Skeletal muscle satellite cell (primary cell): Measurements from ENCODE around the gene CDC45.

ENCODE experiments used
- H3K27me3 ChIP-seq: 2 replicates; pipeline ENCODE4 v1.7.0; 2013; ENCODE audit warnings: low read length; ENCODE audit not compliant: control insufficient read depth, insufficient read depth
- H3K36me3 ChIP-seq: 2 replicates; pipeline ENCODE4 v1.7.0; 2013; ENCODE audit warnings: mild to moderate bottlenecking, control low read depth, low read length; ENCODE audit not compliant: insufficient read depth
- H3K4me1 ChIP-seq: 2 replicates; pipeline ENCODE4 v1.7.0; 2013; ENCODE audit warnings: low read length; ENCODE audit not compliant: control insufficient read depth, insufficient read depth
- H3K4me2 ChIP-seq: 2 replicates; pipeline ENCODE4 v1.7.0; 2013; ENCODE audit warnings: mild to moderate bottlenecking, low read length
- H3K4me3 ChIP-seq: 2 replicates; pipeline ENCODE4 v1.7.0; 2013; ENCODE audit warnings: low read length
- H3K9ac ChIP-seq: 2 replicates; pipeline ENCODE4 v1.7.0; 2013; ENCODE audit warnings: mild to moderate bottlenecking, low read depth, low read length, moderate library complexity
- H3K9me3 ChIP-seq: replicated peaks from 2 replicates; pipeline ENCODE4 v1.7.0; 2013; ENCODE audit warnings: mild to moderate bottlenecking, control low read depth, low read length

CDC45 gene

GRCh38 chr22:19565382-19566278 is 85.9 kb downstream of the CDC45 start:
- Histone ChIP-seq H3K4me3 (no peak overlapping the region), H3K27me3 (peaks cover 16% of the 10 kb centered on the region), H3K9me3 (no peaks in the 10 kb centered on the region), H3K36me3 (no peaks in the 10 kb centered on the region), H3K4me1 (peaks cover 25% of the 10 kb centered on the region), H3K9ac (no peak overlapping the region), H3K4me2 (no peak overlapping the region)

DNA sequence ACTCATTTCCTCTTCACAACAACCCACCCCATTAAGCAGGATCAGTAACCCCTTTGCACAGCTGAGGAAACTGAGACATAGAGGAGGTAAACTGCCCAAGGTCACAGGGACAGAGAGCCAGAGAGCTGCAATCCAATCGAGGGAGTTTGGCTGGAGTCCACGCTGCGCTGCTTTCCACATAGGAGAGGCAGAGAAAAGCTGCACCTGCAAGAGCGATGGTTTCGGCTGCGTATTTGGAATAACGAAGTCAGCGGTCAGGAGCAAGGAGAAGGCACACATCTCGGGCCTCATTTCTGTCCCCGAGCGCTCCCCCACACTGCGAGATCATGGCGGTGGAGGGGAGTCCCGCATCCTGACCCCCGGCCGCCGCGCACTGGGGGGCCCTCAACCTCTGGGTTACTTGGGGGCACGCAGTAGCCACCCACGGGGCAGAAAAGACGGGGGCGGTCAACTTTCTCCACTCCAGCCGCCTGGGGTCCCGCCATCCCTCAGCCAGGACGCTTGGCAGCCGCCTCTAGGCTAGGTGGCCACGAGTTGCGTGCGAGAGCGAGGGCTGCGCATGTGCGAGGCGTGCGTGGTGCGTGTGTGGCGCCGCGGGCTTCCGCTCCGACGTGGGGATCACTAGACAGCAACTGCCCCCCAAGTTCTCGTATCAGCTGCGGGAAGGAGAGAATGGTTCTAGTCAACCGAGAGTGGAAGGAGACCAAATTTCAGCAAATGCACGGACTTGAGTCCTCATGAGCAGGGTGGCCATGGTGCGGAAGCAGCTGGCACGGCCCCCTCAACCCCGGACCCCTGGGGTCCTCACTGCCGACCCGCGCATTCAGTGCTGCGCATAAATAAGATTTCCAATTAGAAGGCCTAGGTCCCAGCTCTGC is 86.8 kb downstream of the CDC45 start:
- H3K36me3 ChIP-seq, result no peaks in the 10 kb centered on the region

DNA sequence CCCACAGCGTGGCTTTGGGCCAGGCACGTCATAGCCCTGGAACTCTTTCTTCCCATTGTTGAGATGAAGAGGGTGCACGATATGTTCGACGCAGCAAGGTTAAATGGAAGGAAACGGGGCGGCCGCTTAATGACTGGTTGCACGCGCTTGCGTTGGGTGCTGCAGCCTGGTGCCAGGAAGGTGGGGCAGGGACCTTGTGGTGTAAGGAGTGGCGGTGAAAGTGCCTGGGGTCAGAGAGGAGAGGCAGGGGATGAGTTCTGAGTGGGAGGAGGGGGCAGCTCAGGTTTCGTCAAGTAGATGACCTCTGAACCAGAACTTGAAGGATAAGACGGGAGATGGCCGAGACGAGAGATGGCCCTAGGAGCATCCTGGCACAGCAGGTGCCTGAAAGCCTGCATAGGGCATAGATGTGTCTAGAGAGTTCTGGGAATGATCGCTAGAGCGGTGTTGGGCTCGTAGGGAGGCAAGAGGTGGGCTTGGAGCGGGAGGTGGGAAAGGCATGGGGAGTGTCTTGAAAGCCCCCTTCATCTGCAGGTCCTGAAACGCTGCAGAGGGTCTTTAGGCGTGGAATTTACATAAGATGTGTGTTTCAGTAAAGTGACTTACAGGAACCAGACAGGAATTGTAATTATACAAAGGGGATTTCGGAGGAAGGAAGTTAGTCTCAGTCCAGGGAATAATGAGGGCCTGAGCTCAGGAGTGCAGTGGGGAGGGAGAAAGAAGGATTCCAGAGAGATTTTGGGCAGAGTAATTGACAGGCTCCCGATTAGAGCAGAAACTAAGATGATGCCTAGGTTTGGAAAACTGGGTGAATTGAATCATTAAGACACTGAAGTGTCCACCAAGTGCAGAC is 87.7 kb downstream of the CDC45 start:
- no peak overlapping the region for H3K9ac ChIP-seq
- H3K4me2 ChIP-seq, result no peak overlapping the region
- H3K9me3 ChIP-seq, result no peaks in the 10 kb centered on the region
- peaks cover 16% of the 10 kb centered on the region for H3K27me3 ChIP-seq
- no peaks in the 10 kb centered on the region for H3K36me3 ChIP-seq
- peaks cover 30% of the 10 kb centered on the region for H3K4me1 ChIP-seq
- H3K4me3 ChIP-seq, result no peak overlapping the region

More for the DNA sequence above, 86.8 kb downstream of the CDC45 start:
- H3K9ac ChIP-seq, result no peak overlapping the region
- no peaks in the 10 kb centered on the region for H3K9me3 ChIP-seq
- peaks cover 16% of the 10 kb centered on the region for H3K27me3 ChIP-seq
- H3K4me2 ChIP-seq, result no peak overlapping the region
- H3K4me3 ChIP-seq, result no peak overlapping the region
- peaks cover 26% of the 10 kb centered on the region for H3K4me1 ChIP-seq

DNA sequence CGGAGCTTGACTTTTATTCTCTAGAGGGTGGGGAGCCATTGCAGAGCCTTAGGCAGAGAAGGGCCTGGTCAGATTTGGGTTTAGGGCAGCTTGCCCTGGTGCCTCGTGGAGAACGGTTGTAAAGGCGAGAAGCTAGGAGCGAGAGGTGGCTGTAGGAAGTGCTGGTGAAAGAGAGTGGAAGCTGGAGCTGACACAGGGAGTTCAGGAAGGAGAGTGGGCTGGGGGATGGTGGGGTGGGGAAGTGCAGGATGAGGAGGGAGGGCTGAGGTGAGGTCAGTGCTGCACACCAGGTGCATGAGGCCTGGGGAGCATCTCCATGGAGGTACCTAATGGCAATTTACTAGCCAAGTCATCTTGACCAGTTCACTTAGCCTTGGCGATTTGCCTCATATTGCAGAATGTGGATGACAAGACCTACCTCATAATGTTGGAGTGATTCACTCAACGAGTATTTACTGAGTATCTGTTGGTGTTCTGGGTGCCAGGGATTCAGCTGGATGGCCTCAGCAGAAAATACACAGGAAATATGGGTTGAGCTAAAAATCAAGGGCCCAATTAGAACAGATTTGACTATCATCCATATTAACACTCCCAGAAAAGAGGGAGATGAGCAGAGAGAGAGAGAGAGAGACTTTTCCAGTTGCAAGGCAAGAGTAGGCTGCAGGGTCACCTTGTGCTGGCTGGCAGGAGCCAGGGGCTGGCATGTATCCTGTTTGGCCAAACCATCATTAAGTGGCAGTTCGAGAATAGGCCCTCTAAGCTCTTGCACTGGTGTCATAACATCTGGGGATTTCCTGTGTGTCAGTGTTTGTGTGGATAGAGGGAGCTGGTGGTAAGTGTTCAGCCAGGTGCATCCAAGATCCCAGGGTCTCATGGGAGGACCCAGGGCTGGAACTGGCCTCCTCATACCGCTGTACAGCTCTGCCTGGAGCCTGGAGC is 88.9 kb downstream of the CDC45 start:
- Histone ChIP-seq H3K4me2 (peak overlapping the region; percentile 18), H3K9ac (no peak overlapping the region), H3K9me3 (no peaks in the 10 kb centered on the region), H3K4me1 (peaks cover 30% of the 10 kb centered on the region), H3K27me3 (peaks cover 15% of the 10 kb centered on the region), H3K4me3 (no peak overlapping the region), H3K36me3 (no peaks in the 10 kb centered on the region)

- H3K9ac ChIP-seq, result no peak overlapping the region
- H3K27me3 ChIP-seq, result peaks cover 13% of the 10 kb centered on the region
- peaks cover 30% of the 10 kb centered on the region for H3K4me1 ChIP-seq
- H3K4me3 ChIP-seq, result no peak overlapping the region
- H3K9me3 ChIP-seq, result no peaks in the 10 kb centered on the region
- no peaks in the 10 kb centered on the region for H3K36me3 ChIP-seq
- H3K4me2 ChIP-seq, result no peak overlapping the region
Observed at GRCh38 chr22:19569276-19569640, 89.5 kb downstream of the CDC45 start.

GRCh38 chr22:19569976-19570375 is 90.3 kb downstream of the CDC45 start:
- no peaks in the 10 kb centered on the region for H3K9me3 ChIP-seq
- peaks cover 30% of the 10 kb centered on the region for H3K4me1 ChIP-seq
- H3K27me3 ChIP-seq, result peaks cover 8% of the 10 kb centered on the region
- no peak overlapping the region for H3K9ac ChIP-seq
- no peaks in the 10 kb centered on the region for H3K36me3 ChIP-seq
- H3K4me3 ChIP-seq, result no peak overlapping the region
- H3K4me2 ChIP-seq, result no peak overlapping the region
